Effector CD8-positive, alpha-beta T cell (primary cell): ENCODE results near the gene MTMR2.

Experiments used
- DNase-seq: peaks from one replicate; lab custom pipeline; 2025; lab: John Stamatoyannopoulos, UW
- total RNA-seq, 4 experiments: gene quantifications; one replicate each; lab custom pipeline; 2026; lab: John Stamatoyannopoulos, UW

The MTMR2 gene
- 21.1 to 45.0 (median 28.9) reads per million in 4 experiments for total RNA-seq

DNA sequence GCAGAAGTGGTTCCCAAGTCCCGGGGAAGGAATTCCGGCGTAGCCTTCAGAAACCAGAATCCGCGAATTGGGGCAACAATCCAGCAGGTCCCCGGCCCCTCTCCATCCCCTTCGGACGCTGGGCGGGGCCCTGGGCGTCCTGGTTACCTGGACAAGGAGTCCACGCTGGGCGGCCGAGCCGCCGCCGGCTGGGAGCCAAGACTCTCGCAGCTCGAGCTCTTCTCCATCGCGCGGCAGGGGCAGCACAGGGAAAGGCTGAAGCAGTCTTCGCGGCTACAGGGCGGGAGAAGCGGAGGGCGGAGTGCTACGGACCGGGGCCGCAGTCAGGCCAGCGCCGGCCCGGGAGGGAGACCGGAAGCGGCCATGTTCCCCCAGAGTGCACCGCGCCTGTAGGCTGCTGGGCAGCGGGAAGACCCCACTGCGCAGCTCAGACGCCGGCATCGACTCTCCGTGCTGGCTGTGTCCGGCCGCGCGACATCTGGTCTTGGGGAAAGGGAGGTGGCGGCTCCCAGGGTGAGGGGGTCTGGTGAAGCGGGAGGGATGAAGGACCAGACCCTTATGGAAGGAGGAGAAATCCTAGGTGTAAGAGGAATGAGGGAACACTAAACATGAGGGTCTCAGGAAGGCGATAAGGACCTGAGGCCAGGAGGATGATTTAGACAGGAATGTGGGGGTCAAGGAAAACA is at the start of gene MTMR2:
TSS of gene MTMR2 (minus strand) at position 380 of the 686 bp plus-strand sequence. CDS start at position 227, 153 bp downstream.
- peak; percentile 17 for DNase-seq

DNA sequence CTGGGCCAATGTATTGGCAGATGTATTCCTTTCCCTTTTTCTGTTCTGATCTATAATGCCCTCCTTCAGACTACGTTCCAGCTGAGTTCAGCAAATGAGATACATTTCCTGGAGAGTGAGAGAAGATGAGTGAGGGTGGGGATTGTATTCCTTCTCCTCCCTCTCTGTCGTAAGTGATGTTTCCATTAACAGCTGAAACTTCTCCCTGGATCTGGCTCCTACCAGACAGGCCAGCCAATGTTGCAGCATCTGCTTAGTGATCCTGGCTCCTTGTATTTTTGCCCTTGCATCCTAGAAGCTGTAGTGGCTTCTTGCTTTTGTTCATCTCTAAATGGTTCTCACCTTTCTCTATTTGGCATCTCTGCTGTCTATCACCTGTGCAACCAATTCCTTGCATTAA is 48.2 kb upstream of the MTMR2 start:
- DNase-seq = no peak

DNA sequence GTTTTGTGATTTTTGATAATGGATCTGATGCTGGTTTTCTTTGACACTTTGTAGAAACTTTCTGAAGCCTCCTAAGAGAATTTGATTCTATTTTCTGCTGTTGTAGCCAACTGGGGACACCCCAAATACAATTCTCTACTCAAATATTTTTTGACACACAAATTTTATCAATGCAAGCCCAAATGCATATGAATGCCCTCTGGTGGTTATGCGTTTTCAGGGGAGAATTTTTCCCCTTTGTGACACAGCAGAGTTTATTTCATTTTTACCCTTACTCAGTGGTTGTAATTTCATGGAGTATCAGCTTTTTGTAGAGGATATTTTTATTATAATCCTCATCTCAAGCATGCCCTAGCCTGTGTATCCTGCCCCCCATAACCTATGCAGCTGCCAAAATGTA is 44.7 kb upstream of the MTMR2 start:
- DNase-seq = no peak

DNA sequence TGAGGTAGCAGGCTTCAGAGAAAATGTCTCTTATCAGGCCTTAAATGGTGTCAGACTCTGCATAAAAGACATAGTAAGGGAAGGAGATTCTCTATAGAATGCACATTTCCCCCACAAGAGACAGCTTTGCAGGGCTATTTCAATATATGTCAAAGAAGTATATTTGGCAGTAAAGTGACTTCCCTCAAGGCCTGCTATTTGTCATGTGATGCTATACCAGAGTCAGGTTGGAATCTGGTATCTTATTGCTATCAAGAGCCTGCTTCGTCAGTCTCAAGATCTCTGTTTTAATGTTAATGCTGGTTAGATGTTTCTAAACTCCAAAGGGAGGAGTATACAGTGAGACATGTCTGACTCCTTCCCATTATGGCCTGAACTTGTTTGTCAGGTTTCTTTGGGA is 40.4 kb upstream of the MTMR2 start:
- no peak for DNase-seq

DNA sequence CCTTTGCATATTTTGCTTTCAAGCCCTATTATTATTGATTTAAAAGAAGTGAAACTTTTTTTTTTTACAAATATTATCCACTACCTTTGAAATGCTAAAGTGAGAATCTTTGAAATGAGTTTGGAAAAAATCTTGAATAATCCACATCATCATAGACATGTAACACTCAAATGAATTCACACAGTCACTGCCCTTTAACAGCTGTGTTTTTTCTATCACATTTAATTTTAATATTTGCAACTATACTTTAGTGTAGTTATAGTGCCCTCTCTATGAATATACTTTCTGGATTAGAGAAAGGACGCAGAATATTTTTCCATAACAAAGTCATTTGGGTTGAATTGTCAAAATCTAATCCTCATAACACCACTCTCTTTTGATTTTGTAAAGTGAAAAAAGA is 37.9 kb upstream of the MTMR2 start:
- DNase-seq = no peak

DNA sequence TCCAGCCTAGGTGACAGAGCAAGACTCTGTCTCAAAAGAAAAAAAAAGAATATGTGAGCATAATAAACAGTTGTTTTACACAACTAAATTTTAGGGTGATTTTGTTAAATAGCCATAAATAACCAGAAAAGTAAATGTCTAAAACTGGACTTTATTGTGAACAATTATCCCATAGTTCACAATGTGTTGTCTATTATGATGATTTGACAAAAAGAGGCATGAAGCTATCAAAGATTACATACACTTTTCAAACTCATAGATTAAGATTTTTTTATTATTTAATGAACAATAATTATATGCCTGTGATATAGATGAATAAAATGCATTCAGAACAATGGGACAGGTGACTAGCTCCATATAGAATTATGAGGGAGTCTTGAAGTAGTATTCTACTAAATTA is 27.0 kb upstream of the MTMR2 start:
- DNase-seq = no peak

DNA sequence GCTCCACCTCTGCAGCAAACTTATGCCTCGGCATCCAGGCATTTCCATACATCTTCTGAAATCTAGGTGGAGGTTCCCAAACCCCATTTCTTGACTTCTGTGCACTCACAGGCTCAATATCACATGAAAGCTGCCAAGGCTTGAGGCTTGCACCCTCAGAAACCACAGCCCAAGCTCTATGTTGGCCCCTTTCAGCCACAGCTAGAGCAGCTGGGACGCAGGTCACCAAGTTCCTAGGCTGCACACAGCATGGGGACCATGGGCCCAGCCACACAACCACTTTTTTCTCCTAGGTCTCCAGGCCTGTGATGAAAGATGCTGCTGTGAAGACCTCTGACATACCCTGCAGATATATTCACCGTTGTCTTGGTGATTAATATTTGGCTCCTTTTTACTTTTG is 24.7 kb upstream of the MTMR2 start:
- DNase-seq = no peak

DNA sequence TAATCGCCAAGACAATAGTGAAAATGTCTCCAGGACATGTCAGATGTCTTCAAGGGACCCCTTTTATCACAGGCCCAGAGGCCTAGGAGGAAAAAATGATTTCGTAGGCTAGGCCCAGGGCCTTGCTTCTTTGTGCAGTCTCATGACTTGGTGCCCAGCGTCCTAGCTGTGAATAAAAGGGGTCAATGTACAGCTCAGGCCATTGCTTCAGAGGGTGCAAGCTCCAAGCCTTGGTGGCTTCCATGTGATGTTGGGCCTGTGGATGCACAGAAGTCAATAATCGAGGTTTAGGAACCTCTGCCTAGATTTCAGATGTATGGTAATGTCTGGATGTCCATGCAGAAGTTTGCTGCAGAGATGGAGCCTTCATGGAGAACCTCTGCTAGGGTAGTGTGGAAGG is 20.7 kb upstream of the MTMR2 start:
- no peak for DNase-seq

DNA sequence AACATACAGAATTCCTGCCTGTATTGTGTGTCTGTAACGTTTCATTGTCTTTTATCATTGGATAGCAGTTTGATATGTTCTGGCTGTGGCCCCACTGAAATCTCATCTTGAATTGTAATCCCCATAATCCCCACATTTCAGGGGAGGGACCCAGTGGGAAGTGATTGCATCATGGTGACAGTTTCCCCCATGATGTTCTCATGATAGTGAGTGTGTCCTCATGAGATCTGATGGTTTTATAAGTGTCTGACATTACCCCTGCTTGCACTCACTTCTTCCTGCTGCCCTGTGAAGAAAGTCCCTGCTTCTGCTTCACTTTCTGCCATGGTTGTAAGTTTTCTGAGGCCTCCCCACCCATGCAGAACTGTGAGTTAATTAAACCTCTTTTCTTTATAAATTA is 19.6 kb upstream of the MTMR2 start:
- no peak for DNase-seq

DNA sequence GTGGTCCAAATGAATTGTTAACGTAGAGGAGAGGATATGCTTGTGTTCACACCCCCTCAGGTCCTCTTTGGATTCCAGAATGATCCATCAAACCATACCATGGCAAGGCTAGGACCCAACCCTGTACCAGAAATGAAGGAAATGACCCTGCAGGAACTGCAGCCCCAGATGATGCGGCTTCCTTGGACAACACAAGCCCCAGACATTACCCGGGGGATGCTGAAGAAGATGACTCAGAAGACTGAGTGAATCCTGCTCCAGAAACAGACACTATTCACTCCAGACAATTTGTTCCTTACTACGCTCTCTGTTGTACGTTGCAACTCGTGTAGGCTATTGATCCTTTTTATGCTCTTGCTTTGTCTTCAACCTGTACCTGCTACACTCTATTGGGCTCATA is 15.2 kb upstream of the MTMR2 start:
- DNase-seq = no peak

DNA sequence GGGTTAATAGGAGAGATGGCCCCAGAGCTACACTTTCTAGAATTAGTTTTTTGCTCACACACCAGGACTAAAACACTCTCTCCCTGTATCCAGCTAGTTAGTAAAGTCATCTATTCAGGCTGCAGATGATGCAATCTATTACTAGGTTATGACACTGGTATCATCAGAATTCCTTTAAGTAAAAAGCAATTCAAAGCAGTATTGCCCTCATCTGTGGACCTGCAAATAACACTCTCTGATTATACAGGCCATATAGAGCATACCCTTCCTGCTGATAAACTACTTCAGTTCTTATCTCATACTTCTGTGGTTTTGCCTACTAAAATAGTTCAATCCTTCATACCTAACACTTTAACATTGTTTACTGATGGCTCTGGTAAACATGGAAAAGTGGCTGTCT is 13.5 kb upstream of the MTMR2 start:
- DNase-seq = no peak

DNA sequence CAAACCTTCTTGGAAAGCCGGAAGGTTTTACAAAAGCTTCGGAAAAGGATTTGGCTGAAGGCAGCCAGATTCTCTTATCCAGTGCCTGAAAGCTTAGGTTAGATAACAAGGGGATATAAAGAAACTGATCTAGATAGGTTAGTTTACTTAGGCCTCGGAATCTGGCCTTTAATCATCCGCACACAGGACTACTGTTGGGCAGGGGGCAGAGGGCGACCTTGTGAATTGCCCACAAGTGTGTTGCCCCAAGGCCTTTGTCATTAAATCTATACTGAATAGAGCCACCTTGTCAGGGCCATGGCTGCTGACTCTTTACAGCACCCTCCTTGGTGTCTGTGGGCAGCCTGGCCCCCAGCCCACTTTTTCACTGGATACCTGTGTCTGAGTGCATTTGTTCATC is 9.7 kb upstream of the MTMR2 start:
- DNase-seq = no peak

DNA sequence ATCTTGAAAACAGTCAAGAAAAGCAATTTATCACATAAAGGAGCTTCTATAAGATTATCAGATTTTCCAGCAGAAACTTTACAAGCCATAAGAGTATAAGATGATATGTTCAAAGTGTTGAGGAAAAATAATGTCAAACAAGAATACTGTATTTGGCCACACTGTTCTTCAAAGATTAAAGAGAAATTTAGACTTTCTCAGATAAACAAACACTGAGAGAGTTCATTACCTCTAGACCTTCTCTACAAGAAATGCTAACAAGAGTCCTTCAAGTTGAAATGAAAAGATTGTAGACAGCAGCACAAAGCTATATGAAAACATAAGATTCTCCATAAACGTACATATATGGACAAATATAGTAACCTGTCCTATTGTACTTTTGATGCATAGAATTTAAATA is 8.0 kb upstream of the MTMR2 start:
- no peak for DNase-seq

DNA sequence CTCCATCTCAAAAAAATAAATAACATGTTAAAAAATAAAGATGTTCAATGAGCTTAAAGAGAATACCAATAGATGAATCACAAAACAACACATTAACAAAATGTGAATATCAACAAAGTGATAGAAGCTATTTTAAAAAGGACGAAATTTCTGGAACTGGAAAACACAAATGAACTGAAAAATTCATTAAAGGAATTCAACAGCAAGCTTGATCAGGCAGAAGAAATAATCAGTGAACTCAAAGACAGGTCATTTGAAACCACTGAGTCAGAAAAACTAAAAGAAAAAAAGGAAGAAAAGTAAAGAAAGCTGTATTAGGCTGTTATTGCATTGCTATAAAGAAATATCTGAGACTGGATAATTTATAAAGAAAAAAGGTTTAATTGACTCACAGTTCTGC is 7.0 kb upstream of the MTMR2 start:
- DNase-seq = no peak

DNA sequence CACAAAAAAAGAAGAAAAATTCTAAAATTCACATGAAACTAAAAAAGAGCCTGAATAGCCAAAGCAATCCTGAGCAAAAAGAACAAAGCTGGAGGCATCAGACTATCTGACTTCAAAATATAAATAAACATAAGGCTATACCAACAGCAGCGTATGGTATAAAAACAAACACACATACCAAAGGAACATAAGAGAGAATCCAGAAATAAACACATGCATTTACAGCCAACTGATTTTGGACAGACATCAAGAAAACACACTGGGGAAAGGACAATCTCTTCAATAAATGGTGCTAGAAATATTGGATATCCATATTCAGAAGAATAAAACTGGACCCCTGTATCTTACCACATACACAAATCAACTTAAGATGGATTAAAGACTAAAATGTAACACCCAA is 2.8 kb upstream of the MTMR2 start:
- DNase-seq = no peak

DNA sequence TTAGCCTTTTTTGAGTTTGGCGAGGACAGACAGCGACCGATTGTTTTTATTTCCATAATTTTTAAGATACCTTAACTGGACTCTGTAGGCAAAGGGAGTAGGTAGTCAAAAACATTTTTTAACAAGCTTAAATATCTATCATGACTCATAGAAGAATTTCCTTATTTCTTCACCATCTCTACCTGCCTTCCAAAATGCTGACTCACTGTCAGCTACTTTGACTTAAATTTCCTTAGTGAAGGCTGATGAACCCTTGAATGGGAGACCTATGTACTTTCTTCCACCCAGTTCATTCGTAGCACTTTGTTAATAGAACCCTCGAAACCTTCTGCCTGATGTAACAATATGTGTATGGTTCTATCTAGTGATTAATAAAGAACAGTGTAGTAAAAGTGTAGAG is 1.1 kb upstream of the MTMR2 start:
- no peak for DNase-seq

DNA sequence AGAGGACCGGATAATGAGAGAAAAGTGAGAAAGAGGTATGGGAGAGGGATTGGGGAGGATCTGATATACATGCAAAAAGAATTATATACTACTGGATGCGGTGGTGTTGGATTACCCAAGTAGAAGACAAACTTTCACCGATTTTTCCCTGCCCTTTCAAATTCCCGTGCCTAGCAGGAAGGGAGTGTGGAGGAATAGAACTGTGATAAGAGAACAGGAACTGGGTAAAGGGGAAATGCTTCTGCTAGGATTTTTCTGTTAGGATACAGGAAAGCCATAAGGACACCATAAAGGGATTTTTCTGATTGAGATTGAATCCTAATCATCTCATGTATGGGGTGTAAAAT is 480 bp upstream of the MTMR2 start:
- DNase-seq = no peak

DNA sequence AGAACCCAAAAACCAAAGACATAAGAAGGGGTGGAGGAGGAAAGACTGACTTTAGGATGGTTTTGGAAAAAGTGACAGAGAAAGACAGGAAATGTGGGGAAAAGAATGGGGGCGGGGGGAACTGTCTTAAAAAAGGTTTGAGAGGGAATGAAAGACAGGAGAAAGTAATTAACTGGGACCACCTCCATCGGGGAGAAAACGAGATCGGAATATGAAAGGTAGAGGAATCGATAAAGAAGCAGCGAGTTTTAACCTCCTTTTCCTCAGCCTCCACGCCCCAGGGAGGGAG is 524 bp downstream of the MTMR2 start:
- no peak for DNase-seq

DNA sequence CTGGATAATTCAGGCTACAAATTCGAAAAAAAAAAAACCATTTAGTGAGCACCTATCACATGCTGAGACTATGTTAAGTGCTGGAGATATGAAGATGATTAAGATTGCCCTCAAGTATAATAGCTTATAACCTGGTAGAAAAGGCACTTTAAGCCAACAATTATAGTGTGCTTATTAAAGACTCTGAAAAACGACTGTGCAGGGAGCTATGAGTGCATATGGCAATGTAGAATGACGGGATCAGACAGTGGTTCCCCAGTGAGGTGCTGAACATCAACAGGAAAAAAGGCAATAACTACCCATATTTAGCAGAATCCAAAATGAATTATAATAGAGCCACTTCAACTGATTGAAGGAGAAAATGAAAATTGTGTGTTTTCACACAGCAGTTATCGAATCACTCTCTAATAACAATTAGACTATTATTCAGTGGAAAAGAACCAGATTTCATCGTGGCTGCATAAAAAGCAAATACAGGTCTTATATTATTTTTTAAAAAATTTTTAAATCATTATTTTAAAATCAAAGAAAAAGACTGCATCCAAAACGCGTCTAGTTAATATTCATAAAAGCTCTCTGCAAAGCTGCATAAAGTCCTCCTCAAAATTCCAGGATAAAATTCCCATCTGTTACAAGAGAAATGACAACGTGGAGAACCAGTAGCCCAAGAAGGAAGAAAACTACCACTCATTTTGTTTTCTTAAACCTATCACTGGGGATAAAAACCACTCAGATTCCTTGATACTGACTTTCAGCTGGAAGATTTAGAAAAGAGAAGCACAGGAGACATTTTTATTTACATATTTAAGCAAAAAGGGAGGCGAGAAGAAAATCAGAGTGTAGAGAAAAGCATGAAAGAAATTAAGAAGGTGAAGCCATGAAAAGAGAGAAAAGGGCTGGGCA is 1.1 kb downstream of the MTMR2 start:
- DNase-seq = no peak

DNA sequence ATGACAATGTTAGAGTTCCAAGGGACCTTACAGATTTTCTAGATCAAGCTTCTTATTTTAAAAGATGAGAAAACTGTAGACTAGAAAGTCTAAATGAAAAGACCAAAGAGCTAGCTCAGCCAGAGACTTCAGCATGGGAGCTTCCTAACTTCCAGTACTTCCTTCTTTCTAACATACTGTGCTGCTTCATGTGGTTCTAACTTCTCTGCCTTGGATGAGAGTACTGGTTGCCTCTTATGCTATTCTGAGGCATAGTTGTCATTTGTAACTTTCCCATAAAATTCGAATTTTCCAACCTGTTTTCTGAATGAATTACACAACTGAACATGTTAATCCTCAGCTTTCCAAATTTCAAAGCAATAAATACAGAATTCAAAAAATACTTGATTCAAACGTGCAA is 1.8 kb downstream of the MTMR2 start:
- no peak for DNase-seq

DNA sequence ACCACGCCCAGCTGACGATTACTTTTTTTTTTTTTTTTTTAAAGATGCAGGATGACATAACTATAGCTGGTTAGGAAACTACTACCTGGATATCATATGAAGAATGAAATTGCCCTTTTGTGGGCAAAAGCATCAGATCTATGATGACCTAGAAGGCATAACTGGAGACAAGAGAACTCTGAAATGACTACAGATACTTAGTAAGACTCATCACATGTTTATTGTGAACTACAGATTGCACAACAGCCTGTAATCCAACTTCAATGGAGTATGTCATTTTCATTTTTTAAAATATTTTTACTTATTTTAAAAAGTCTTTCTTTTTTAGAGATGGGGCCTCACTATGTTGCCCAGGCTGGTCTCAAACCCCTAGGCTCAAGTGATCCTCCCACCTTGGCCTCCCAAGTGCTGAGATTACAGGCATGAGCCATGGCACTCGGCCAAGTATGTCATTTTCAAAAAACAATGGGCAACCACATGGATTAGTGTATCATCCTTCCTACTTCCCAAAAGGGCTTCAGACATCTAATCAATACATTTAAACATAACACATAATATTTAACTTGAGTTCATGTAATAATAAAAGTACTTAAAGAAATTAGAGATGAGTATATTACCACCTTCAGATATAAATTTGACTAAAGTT is 3.3 kb downstream of the MTMR2 start:
- DNase-seq = no peak

DNA sequence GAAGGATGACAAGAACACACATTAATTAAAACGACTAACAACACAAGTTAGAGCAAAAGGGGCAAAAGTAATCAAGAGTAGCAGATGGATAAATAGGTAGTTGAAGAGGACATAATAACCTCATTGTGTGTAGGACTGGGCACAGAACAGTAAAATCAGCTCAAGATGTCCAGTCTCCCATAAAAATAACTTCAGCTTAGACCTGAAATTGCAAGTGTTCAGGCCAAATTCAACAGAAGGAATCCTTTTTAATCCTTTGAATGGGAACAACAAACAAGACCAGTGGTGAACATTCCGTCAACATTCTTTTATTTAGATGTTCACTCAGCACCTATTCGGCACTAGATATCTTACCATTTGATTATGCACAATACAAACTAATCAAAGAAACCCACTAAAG is 4.4 kb downstream of the MTMR2 start:
- DNase-seq = no peak

DNA sequence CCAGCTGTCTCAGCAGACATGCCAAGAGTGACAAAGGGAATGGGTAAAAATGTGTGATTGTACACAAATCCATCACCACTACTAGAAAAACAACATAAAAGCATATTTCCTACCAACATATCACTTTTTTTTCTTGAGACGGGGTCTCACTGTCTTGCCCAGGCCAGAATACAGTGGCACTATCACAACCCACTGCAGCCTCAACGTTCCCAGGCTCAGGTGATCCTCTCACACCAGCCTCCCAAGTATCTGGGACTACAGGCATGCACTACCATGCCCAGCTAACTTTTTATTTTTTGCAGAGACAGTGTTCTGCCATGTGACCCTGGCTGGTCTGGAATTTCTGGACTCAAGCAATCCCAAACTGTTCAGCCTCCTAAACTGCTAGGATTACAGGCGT is 5.2 kb downstream of the MTMR2 start:
- no peak for DNase-seq
